Adipocyte (in vitro differentiated cells): ENCODE data around the gene KLF16.
A peak's percentile ranks its signal among the peaks of the same experiment; 100 is the strongest.

Experiments used
- DNase-seq: peaks from one replicate; pipeline ENCODE4 v3.0.0-alpha.2; 2015; ENCODE audit warnings: low read depth
- H3K27me3 ChIP-seq: replicated peaks from 2 replicates; pipeline ENCODE4 v1.7.0; 2013; ENCODE audit warnings: mild to moderate bottlenecking, low read length, moderate library complexity; ENCODE audit not compliant: control insufficient read depth, insufficient read depth
- H3K36me3 ChIP-seq: 2 replicates; pipeline ENCODE4 v1.7.0; 2013; ENCODE audit warnings: low read length, mild to moderate bottlenecking, moderate library complexity; ENCODE audit not compliant: control insufficient read depth, insufficient read depth, severe bottlenecking
- H3K4me1 ChIP-seq: 2 replicates; pipeline ENCODE4 v1.7.0; 2013; ENCODE audit warnings: mild to moderate bottlenecking, low read length, moderate library complexity; ENCODE audit not compliant: control insufficient read depth, insufficient read depth
- H3K4me3 ChIP-seq: 2 replicates; pipeline ENCODE4 v1.7.0; 2013; ENCODE audit warnings: mild to moderate bottlenecking, low read length, moderate library complexity
- H3K9ac ChIP-seq: 2 replicates; pipeline ENCODE4 v1.7.0; 2013; ENCODE audit warnings: mild to moderate bottlenecking, low read length, moderate library complexity
- H3K9me3 ChIP-seq: 2 replicates; pipeline ENCODE4 v1.7.0; 2013; ENCODE audit warnings: mild to moderate bottlenecking, low read length, moderate library complexity; ENCODE audit not compliant: control insufficient read depth

The KLF16 gene

GRCh38 chr19:1813192-1814182 lies 49.9 kb downstream of the KLF16 start:
- H3K27me3 ChIP-seq = no peaks in the 10 kb centered on the region
- H3K4me3 ChIP-seq = peak overlapping the region; percentile 80
- H3K9ac ChIP-seq = peak overlapping the region; percentile 71
- H3K36me3 ChIP-seq = peaks cover 33% of the 10 kb centered on the region
- H3K9me3 ChIP-seq = no peaks in the 10 kb centered on the region
- peaks cover 10% of the 10 kb centered on the region for H3K4me1 ChIP-seq
- DNase-seq = no peak

GRCh38 chr19:1812426-1813191 lies 50.8 kb downstream of the KLF16 start:
- Histone ChIP-seq H3K27me3 (no peaks in the 10 kb centered on the region), H3K9me3 (no peaks in the 10 kb centered on the region), H3K36me3 (peaks cover 24% of the 10 kb centered on the region), H3K4me1 (peaks cover 10% of the 10 kb centered on the region), H3K4me3 (peak overlapping the region; percentile 80), H3K9ac (peak overlapping the region; percentile 71)
- DNase-seq = peak; percentile 93

GRCh38 chr19:1811942-1812425 lies 51.4 kb downstream of the KLF16 start, which contains the start of gene ATP8B3:
TSS of gene ATP8B3 (minus strand) at chr19:1812276. CDS start at chr19:1811736, 540 bp downstream.
- H3K4me3 ChIP-seq = peak within 1 kb of the TSS; percentile 80
- peaks cover 19% of the 10 kb centered on the region for H3K36me3 ChIP-seq
- no peaks in the 10 kb centered on the region for H3K27me3 ChIP-seq
- H3K4me1 ChIP-seq = peaks cover 10% of the 10 kb centered on the region
- H3K9me3 ChIP-seq = no peaks in the 10 kb centered on the region
- peak within 1 kb of the TSS; percentile 71 for H3K9ac ChIP-seq
- DNase-seq = no peak

GRCh38 chr19:1811472-1811894 lies 51.9 kb downstream of the KLF16 start:
- Histone ChIP-seq H3K36me3 (peaks cover 14% of the 10 kb centered on the region), H3K27me3 (no peaks in the 10 kb centered on the region), H3K9me3 (no peaks in the 10 kb centered on the region), H3K4me3 (peak overlapping the region; percentile 64), H3K4me1 (peaks cover 10% of the 10 kb centered on the region), H3K9ac (peak overlapping the region; percentile 34)
- DNase-seq = peak; percentile 52

- no peak overlapping the region for H3K9ac ChIP-seq
- H3K36me3 ChIP-seq = peaks cover 7% of the 10 kb centered on the region
- H3K27me3 ChIP-seq = no peaks in the 10 kb centered on the region
- H3K4me1 ChIP-seq = peaks cover 10% of the 10 kb centered on the region
- H3K4me3 ChIP-seq = no peak overlapping the region
- no peaks in the 10 kb centered on the region for H3K9me3 ChIP-seq
- no peak for DNase-seq
These were observed 52.8 kb downstream of the KLF16 start for GRCh38 chr19:1810439-1811160.

- Histone ChIP-seq H3K27me3 (no peaks in the 10 kb centered on the region), H3K36me3 (peaks cover 2% of the 10 kb centered on the region), H3K4me3 (no peak overlapping the region), H3K4me1 (peaks cover 10% of the 10 kb centered on the region), H3K9ac (no peak overlapping the region), H3K9me3 (no peaks in the 10 kb centered on the region)
- DNase-seq = no peak
These were observed 53.7 kb downstream of the KLF16 start for GRCh38 chr19:1809678-1810077.

GRCh38 chr19:1808395-1808731 lies 55.0 kb downstream of the KLF16 start:
- Histone ChIP-seq H3K9ac (no peak overlapping the region), H3K4me1 (peaks cover 10% of the 10 kb centered on the region), H3K27me3 (no peaks in the 10 kb centered on the region), H3K36me3 (no peaks in the 10 kb centered on the region), H3K9me3 (peaks cover 2% of the 10 kb centered on the region), H3K4me3 (no peak overlapping the region)
- DNase-seq = no peak

- peaks cover 2% of the 10 kb centered on the region for H3K9me3 ChIP-seq
- H3K36me3 ChIP-seq = no peaks in the 10 kb centered on the region
- H3K4me3 ChIP-seq = no peak overlapping the region
- H3K27me3 ChIP-seq = no peaks in the 10 kb centered on the region
- H3K4me1 ChIP-seq = peaks cover 6% of the 10 kb centered on the region
- DNase-seq = no peak
- H3K9ac ChIP-seq = no peak overlapping the region
These were observed 55.5 kb downstream of the KLF16 start for GRCh38 chr19:1807695-1808394.

- Histone ChIP-seq H3K4me3 (no peak overlapping the region), H3K4me1 (peaks cover 5% of the 10 kb centered on the region), H3K9me3 (peaks cover 2% of the 10 kb centered on the region), H3K9ac (no peak overlapping the region), H3K27me3 (no peaks in the 10 kb centered on the region), H3K36me3 (no peaks in the 10 kb centered on the region)
- no peak for DNase-seq
These were observed 56.2 kb downstream of the KLF16 start for GRCh38 chr19:1807030-1807694.
